A549 (cell line): ENCODE data around the gene WASF3. TPM values are rescaled to one million over a fixed set of nuclear protein-coding genes. Genes with fewer than 3 reads are reported as not detected.

ENCODE experiments used
- ATAC-seq, 2 experiments: fragments of 200-7000 bp in 1 of 2; fragments of >200 bp in 1 of 2; cut with Nextera tagmentation in 1 of 2; cut with Tn5 transposase in 1 of 2; 3 replicates each; pipeline versions ENCODE4 v1.8.0 to v1.9.1; 2018 to 2020; ENCODE audit warnings: mild to moderate bottlenecking in 1 of 2, moderate library complexity in 1 of 2
- CTCF ChIA-PET: fragments of 300-600 bp; sonication (Branson Sonifier 250); formaldehyde crosslinking; extraction: SDS; loops from one replicate; lab custom pipeline; 2021; ENCODE audit warnings: antibody characterized with exemption, inconsistent platforms; lab: Yijun Ruan, JAX
- POLR2A ChIA-PET: fragments of 350-600 bp; formaldehyde crosslinking; extraction: SDS; loops from one replicate; lab custom pipeline; 2021; ENCODE audit warnings: antibody characterized with exemption, inconsistent platforms; lab: Yijun Ruan, JAX
- DNase-seq, 2 experiments: peaks; one replicate each; pipeline versions ENCODE4 v3.0.0 to v3.0.0-alpha.2; 2011 to 2016; ENCODE audit warnings: low read depth in 1 of 2, low spot score in 1 of 2
- FAIRE-seq: peaks from 2 replicates; lab custom pipeline; 2011; peaks lifted over from hg19 to GRCh38; lab: Jason Lieb, UNC
- H3K27ac ChIP-seq, 2 experiments: fragments of >200 bp; sonication (Bioruptor Twin); formaldehyde crosslinking; 3 replicates each; pipeline ENCODE4 v1.5.1; 2016 to 2017
- H3K4me1 ChIP-seq: fragments of >200 bp; sonication (Bioruptor Twin); formaldehyde crosslinking; 3 replicates; pipeline ENCODE4 v1.6.1; 2016
- H3K4me2 ChIP-seq: fragments of >200 bp; sonication (Bioruptor Twin); formaldehyde crosslinking; 3 replicates; pipeline ENCODE4 v1.6.1; 2016
- H3K4me3 ChIP-seq: fragments of >200 bp; sonication (Bioruptor Twin); formaldehyde crosslinking; 3 replicates; pipeline ENCODE4 v1.5.1; 2016
- H3K9me3 ChIP-seq: fragments of >200 bp; sonication (Bioruptor Twin); formaldehyde crosslinking; 3 replicates; pipeline ENCODE4 v1.6.1; 2016
- BHLHE40 ChIP-seq: IDR thresholded peaks from 2 replicates; pipeline ENCODE4 v1.6.1; 2012; ENCODE audit warnings: low read depth, low read length, inconsistent platforms
- CBX2 ChIP-seq: fragments of 200-600 bp; sonication (generic); IDR thresholded peaks from 2 replicates; pipeline ENCODE4 v1.6.1; 2016; ENCODE audit warnings: low read depth, mild to moderate bottlenecking, borderline replicate concordance
- CHD2 ChIP-seq: fragments of 150-350 bp; IDR thresholded peaks from 2 replicates; pipeline ENCODE4 v1.6.1; 2014; ENCODE audit warnings: low read length; ENCODE audit not compliant: partially characterized antibody
- EHF ChIP-seq: fragments of 250-450 bp; sonication (Bioruptor Pico); IDR thresholded peaks from 2 replicates; pipeline ENCODE4 v1.5.0; 2020; ENCODE audit warnings: mild to moderate bottlenecking
- EP300 ChIP-seq, 2 experiments: fragments of >200 bp; sonication (Bioruptor Twin); formaldehyde crosslinking; IDR thresholded peaks; 2 replicates in 1 of 2; 3 replicates in 1 of 2; pipeline ENCODE4 v1.6.1; 2016 to 2017
- GATA3 ChIP-seq: IDR thresholded peaks from 2 replicates; pipeline ENCODE4 v1.6.1; 2012; ENCODE audit warnings: borderline replicate concordance
- HOXA7 ChIP-seq: fragments of 250-450 bp; sonication (Bioruptor Pico); IDR thresholded peaks from 2 replicates; pipeline ENCODE4 v1.5.0; 2020; ENCODE audit warnings: mild to moderate bottlenecking, moderate library complexity
- HOXB13 ChIP-seq: fragments of 250-450 bp; sonication (Bioruptor Pico); IDR thresholded peaks from 2 replicates; pipeline ENCODE4 v1.5.0; 2020; ENCODE audit warnings: low read depth, mild to moderate bottlenecking, moderate library complexity
- HOXB5 ChIP-seq: fragments of 250-450 bp; sonication (Bioruptor Pico); IDR thresholded peaks from 2 replicates; pipeline ENCODE4 v1.5.0; 2020; ENCODE audit warnings: mild to moderate bottlenecking, moderate library complexity
- JUN ChIP-seq, 2 experiments: fragments of >200 bp; sonication (Bioruptor Twin); formaldehyde crosslinking; IDR thresholded peaks; 2 replicates in 1 of 2; 3 replicates in 1 of 2; pipeline ENCODE4 v1.6.1; 2016 to 2017
- KDM5A ChIP-seq: fragments of 200-600 bp; sonication (generic); IDR thresholded peaks from 2 replicates; pipeline ENCODE4 v1.6.1; 2016; ENCODE audit warnings: antibody characterized with exemption, mild to moderate bottlenecking
- NPAS2 ChIP-seq: fragments of 250-450 bp; sonication (Bioruptor Pico); IDR thresholded peaks from 2 replicates; pipeline ENCODE4 v1.8.0; 2022; ENCODE audit warnings: mild to moderate bottlenecking, moderate library complexity, borderline replicate concordance
- NR3C1 ChIP-seq: fragments of >200 bp; sonication (Bioruptor Twin); formaldehyde crosslinking; IDR thresholded peaks from 3 replicates; pipeline ENCODE4 v1.6.1; 2017
- POLR2A ChIP-seq: IDR thresholded peaks from 2 replicates; pipeline ENCODE4 v1.6.1; 2012; ENCODE audit warnings: mild to moderate bottlenecking, low read length
- RAD21 ChIP-seq, 2 experiments: fragments of >200 bp in 1 of 2; sonication (Bioruptor Twin) in 1 of 2; formaldehyde crosslinking in 1 of 2; IDR thresholded peaks in 1 of 2; conservative IDR thresholded peaks in 1 of 2; 2 replicates in 1 of 2; 3 replicates in 1 of 2; pipeline ENCODE4 v1.6.1; 2012 to 2018; ENCODE audit warnings: inconsistent platforms in 1 of 2
- RARB ChIP-seq: fragments of 250-450 bp; sonication (Bioruptor Pico); IDR thresholded peaks from 2 replicates; pipeline ENCODE4 v1.8.0; 2021; ENCODE audit warnings: mild to moderate bottlenecking, moderate library complexity
- SMC3 ChIP-seq: fragments of >200 bp; sonication (Bioruptor Twin); formaldehyde crosslinking; IDR thresholded peaks from 3 replicates; pipeline ENCODE4 v1.6.1; 2018; ENCODE audit warnings: inconsistent platforms
- SREBF2 ChIP-seq: fragments of 450-650 bp; IDR thresholded peaks from 2 replicates; pipeline ENCODE4 v1.6.1; 2014; ENCODE audit warnings: mild to moderate bottlenecking, moderate library complexity
- ZNF302 ChIP-seq: fragments of 250-450 bp; sonication (Bioruptor Pico); IDR thresholded peaks from 2 replicates; pipeline ENCODE4 v1.9.0; 2021; ENCODE audit warnings: inconsistent platforms, mild to moderate bottlenecking, moderate library complexity
- WGBS: methylation state at CpG from one replicate; pipeline ENCODE4 v1.1.6; 2017; ENCODE audit errors: missing lambda C conversion rate; 5-methylcytosine and 5-hydroxymethylcytosine counted together
- polyA plus RNA-seq, 4 experiments: library from polyadenylated mRNA; depleted of rRNA in 3 of 4; stranded (reverse); fragments of >200 nt; fragmentation: RNase III in 1 of 4; extraction: RNeasy Plus Mini Kit Qiagen cat#74134 plus additional on column Dnase treatment in 1 of 4; gene quantifications; 2 replicates in 3 of 4; 3 replicates in 1 of 4; pipeline ENCODE4 v1.2.3, GENCODE V29; 2011 to 2017
- TF ChIP-seq, protein P1 (sequence below): IDR thresholded peaks from 2 replicates; pipeline ENCODE4 v1.6.1; 2012
- TF ChIP-seq, protein P2 (sequence below): fragments of 150-350 bp; IDR thresholded peaks from 2 replicates; pipeline ENCODE4 v1.6.1; 2014; ENCODE audit warnings: low read depth, mild to moderate bottlenecking, low read length
- TF ChIP-seq, protein P3 (sequence below): IDR thresholded peaks from 2 replicates; pipeline ENCODE4 v1.6.1; 2012
- TF ChIP-seq, protein P4 (sequence below): fragments of 250-450 bp; sonication (Bioruptor Pico); IDR thresholded peaks from 2 replicates; pipeline ENCODE4 v1.5.0; 2021; ENCODE audit warnings: mild to moderate bottlenecking, moderate library complexity, borderline replicate concordance
- TF ChIP-seq, protein P5 (sequence below): fragments of >200 bp; sonication (Bioruptor Twin); formaldehyde crosslinking; IDR thresholded peaks from 2 replicates; pipeline ENCODE4 v1.6.1; 2016

WASF3 gene
- polyA plus RNA-seq, 2 of the 4 experiments (the other 2 are of a cell fraction) = 0.09 to 0.56 TPM

DNA sequence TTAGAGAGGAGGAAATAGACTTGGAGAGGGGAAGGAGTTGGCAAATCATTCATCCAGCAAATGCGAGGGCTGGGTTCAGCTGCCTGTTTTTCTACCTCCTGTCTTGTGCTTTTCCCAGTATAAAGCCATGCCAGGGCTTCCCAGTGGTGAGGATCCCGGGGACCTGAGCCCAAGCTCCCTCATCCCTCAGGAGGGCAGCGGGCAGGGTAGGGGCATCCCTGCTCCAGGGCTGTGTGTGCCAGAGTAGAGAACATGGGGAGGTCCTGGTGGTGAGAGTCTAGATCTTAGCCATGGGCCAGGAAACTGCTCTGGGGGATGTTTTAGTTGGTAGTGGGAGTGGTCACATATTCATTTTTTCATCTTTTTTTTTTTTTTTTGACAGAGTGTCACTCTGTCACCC, 159.5 kb downstream of the WASF3 start:
- no peak overlapping the region for H3K27ac ChIP-seq
- ChIA-PET POLR2A (no interaction called here), CTCF (interaction anchor here (0.7 to 4.7 kb wide), 4 partner anchors 9 to 1710 kb away, joined by 3 to 15 read pairs (median 4); no protein-coding TSS in a partner anchor)
- no peaks in the 10 kb centered on the region for H3K4me1 ChIP-seq
- no peak overlapping the region for H3K4me3 ChIP-seq
- no peak for FAIRE-seq
- TF ChIP-seq HOXB13 (CRISPR knock-in tag) (no peak), CHD2 (no peak), JUN (IDR thresholded peaks at IDR 0.05) (no peak), NPAS2 (CRISPR knock-in tag) (no peak), POLR2A (no peak), NR3C1 (no peak), RAD21 (conservative IDR thresholded peaks at IDR 0.05 in 1 of 2, IDR thresholded peaks at IDR 0.05 in 1 of 2) (no peak), HOXA7 (CRISPR knock-in tag) (no peak), EHF (CRISPR knock-in tag) (no peak), BHLHE40 (no peak), SMC3 (no peak), RARB (CRISPR knock-in tag) (no peak), EP300 (IDR thresholded peaks at IDR 0.05) (no peak)
- TF ChIP-seq, protein P1, sequence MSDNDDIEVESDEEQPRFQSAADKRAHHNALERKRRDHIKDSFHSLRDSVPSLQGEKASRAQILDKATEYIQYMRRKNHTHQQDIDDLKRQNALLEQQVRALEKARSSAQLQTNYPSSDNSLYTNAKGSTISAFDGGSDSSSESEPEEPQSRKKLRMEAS = no peak
- TF ChIP-seq, protein P2, sequence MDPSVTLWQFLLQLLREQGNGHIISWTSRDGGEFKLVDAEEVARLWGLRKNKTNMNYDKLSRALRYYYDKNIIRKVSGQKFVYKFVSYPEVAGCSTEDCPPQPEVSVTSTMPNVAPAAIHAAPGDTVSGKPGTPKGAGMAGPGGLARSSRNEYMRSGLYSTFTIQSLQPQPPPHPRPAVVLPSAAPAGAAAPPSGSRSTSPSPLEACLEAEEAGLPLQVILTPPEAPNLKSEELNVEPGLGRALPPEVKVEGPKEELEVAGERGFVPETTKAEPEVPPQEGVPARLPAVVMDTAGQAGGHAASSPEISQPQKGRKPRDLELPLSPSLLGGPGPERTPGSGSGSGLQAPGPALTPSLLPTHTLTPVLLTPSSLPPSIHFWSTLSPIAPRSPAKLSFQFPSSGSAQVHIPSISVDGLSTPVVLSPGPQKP = no peak
- TF ChIP-seq, protein P3, sequence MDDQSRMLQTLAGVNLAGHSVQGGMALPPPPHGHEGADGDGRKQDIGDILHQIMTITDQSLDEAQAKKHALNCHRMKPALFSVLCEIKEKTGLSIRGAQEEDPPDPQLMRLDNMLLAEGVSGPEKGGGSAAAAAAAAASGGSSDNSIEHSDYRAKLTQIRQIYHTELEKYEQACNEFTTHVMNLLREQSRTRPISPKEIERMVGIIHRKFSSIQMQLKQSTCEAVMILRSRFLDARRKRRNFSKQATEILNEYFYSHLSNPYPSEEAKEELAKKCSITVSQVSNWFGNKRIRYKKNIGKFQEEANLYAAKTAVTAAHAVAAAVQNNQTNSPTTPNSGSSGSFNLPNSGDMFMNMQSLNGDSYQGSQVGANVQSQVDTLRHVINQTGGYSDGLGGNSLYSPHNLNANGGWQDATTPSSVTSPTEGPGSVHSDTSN = no peak
- TF ChIP-seq, protein P4, sequence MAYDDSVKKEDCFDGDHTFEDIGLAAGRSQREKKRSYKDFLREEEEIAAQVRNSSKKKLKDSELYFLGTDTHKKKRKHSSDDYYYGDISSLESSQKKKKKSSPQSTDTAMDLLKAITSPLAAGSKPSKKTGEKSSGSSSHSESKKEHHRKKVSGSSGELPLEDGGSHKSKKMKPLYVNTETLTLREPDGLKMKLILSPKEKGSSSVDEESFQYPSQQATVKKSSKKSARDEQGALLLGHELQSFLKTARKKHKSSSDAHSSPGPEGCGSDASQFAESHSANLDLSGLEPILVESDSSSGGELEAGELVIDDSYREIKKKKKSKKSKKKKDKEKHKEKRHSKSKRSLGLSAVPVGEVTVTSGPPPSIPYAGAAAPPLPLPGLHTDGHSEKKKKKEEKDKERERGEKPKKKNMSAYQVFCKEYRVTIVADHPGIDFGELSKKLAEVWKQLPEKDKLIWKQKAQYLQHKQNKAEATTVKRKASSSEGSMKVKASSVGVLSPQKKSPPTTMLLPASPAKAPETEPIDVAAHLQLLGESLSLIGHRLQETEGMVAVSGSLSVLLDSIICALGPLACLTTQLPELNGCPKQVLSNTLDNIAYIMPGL (CRISPR knock-in tag) = no peak
- H3K9me3 ChIP-seq = no peaks in the 10 kb centered on the region
- DNase-seq = no peak
- WGBS = 3% methylated on average over 3 of the region's 3 CpGs
- ATAC-seq = no peak
- H3K4me2 ChIP-seq = no peak overlapping the region

DNA sequence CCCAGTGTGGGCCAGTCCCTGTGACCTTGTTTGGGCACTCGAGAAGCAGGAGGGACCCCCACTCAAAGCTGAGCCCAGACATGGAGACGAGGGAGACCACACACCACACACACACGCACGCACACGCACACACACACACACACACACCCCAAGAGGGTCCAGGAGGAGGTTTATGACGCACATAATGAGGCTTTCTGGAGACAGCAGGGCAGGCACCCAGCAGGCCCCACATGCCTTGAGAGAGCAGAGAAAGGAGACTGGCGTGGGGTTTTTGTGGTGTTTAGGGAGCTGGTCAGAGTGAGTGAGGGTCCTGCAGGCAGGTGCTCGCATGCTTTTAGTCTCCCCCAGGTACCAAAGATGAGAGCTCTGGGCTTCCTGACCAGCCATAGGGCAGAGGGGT, 160.7 kb downstream of the WASF3 start:
- Histone ChIP-seq H3K9me3 (no peaks in the 10 kb centered on the region), H3K4me2 (no peak overlapping the region), H3K4me1 (no peaks in the 10 kb centered on the region), H3K27ac (no peak overlapping the region), H3K4me3 (no peak overlapping the region)
- WGBS = 0% methylated on average over 2 of the region's 8 CpGs
- no peak for ATAC-seq
- TF ChIP-seq CBX2 = no peak
- no peak for DNase-seq
- FAIRE-seq = no peak
- ChIA-PET POLR2A (no interaction called here), CTCF (interaction anchor here (0.8 to 4.7 kb wide), 4 partner anchors 10 to 236 kb away, joined by 3 to 15 read pairs (median 3); no protein-coding TSS in a partner anchor)

DNA sequence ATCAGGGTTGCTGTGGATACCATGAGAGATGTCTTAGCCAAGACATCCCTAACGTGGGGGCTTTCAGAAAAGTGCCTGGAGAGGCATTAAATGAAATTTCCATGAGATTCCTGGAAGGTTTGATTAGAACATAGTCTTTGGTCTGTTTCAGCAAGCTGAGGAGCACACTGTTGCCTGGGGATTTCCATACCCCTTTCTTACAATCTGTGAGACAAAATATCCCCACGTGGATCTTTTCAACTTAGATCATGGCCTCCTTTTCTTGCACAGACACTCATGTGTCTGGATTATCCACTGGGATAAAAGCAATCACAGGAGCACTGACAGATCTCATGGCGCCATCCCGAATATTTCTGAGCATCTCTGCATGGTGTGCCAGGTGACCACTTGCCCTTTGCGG, 161.4 kb downstream of the WASF3 start:
- Histone ChIP-seq H3K4me1 (no peaks in the 10 kb centered on the region), H3K4me3 (no peak overlapping the region), H3K4me2 (no peak overlapping the region), H3K27ac (no peak overlapping the region), H3K9me3 (no peaks in the 10 kb centered on the region)
- whole genome bisulfite sequencing = 45% methylated on average over 5 of the region's 5 CpGs
- ATAC-seq = no peak
- DNase-seq = no peak
- no peak for FAIRE-seq
- POLR2A ChIA-PET = no interaction called here
- CTCF ChIA-PET = interaction anchor here (1.0 to 4.7 kb wide), 3 partner anchors 11 to 236 kb away, joined by 3 to 15 read pairs (median 3); no protein-coding TSS in a partner anchor
- TF ChIP-seq ZNF302 (CRISPR knock-in tag) (no peak), KDM5A (no peak), HOXB5 (CRISPR knock-in tag) (no peak), GATA3 (no peak), BHLHE40 (no peak), SREBF2 (no peak)
- TF ChIP-seq, protein P5, sequence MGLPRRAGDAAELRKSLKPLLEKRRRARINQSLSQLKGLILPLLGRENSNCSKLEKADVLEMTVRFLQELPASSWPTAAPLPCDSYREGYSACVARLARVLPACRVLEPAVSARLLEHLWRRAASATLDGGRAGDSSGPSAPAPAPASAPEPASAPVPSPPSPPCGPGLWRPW = no peak
